ENCODE data around the gene AFAP1.

AFAP1 gene

DNA sequence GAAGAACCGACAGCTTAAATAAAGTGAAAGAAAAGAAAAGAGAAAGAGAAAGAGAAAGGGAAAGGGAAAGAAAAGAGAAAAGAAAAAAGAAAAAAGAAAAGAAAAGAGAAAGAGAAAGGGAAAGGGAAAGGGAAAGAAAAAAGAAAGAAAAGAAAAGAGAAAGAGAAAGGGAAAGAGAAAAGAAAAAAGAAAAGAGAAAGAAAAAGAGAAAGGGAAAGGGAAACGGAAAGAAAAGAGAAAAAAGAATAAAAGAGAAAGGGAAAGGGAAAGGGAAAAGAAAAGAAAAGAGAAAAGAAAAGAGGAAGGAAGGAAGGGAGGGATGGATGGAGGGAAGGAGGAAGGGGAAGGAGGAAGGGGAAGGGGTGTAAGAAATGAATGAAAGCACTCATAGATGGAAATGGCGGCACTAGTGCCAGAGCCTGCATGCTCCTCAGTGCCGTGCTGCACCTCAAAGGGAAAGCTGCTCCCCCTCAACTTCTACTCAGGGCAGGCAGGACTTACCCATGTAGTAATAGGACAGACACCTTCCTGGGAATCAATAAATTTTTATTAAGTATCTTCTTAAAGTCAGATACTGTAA lies 70.7 kb downstream of the AFAP1 start:
- TF ChIP-seq, protein P1, sequence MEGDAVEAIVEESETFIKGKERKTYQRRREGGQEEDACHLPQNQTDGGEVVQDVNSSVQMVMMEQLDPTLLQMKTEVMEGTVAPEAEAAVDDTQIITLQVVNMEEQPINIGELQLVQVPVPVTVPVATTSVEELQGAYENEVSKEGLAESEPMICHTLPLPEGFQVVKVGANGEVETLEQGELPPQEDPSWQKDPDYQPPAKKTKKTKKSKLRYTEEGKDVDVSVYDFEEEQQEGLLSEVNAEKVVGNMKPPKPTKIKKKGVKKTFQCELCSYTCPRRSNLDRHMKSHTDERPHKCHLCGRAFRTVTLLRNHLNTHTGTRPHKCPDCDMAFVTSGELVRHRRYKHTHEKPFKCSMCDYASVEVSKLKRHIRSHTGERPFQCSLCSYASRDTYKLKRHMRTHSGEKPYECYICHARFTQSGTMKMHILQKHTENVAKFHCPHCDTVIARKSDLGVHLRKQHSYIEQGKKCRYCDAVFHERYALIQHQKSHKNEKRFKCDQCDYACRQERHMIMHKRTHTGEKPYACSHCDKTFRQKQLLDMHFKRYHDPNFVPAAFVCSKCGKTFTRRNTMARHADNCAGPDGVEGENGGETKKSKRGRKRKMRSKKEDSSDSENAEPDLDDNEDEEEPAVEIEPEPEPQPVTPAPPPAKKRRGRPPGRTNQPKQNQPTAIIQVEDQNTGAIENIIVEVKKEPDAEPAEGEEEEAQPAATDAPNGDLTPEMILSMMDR (IDR thresholded peaks at IDR 0.05; ENCODE audit: low read depth, low read length): no peak
- no peak for DNase-seq (ENCODE audit: low read depth, low spot score)
- H3K4me3 ChIP-seq (ENCODE audit: low read depth, low read length): no peak overlapping the region
- in situ Hi-C loops (cut with HindIII; ENCODE audit: low sequenced_read_pairs): no loop called here

DNA sequence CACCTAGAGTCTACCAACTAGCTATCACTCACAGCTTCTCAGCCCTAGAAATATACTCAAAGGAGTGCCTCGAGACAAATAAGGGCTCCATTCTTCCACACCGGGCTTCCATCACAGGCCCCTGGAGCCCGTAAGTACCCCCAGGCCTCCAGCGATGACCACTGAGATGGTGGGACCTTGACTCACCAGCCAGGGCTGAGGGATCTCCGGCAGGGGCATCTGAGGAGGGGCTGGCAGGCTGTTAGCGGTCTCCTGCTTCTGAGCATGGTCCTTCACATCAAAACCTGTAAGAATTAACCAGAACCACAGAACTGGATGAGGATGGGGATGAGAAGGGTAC lies 71.3 kb downstream of the AFAP1 start:
- in situ Hi-C loops (cut with HindIII; ENCODE audit: low sequenced_read_pairs): no loop called here
- no peak overlapping the region for H3K4me3 ChIP-seq (ENCODE audit: low read depth, low read length)
- no peak for DNase-seq (ENCODE audit: low read depth, low spot score)
- TF ChIP-seq, protein P1 (IDR thresholded peaks at IDR 0.05; ENCODE audit: low read depth, low read length): no peak

GRCh38 chr4:7867701-7868435 lies 71.8 kb downstream of the AFAP1 start:
- TF ChIP-seq, protein P1 (IDR thresholded peaks at IDR 0.05; ENCODE audit: low read depth, low read length): no peak
- in situ Hi-C loops (cut with HindIII; ENCODE audit: low sequenced_read_pairs): no loop called here
- no peak overlapping the region for H3K4me3 ChIP-seq (ENCODE audit: low read depth, low read length)
- no peak for DNase-seq (ENCODE audit: low read depth, low spot score)

- TF ChIP-seq, protein P1 (IDR thresholded peaks at IDR 0.05; ENCODE audit: low read depth, low read length): no peak
- H3K4me3 ChIP-seq (ENCODE audit: low read depth, low read length): no peak overlapping the region
- DNase-seq (ENCODE audit: low read depth, low spot score): no peak
- in situ Hi-C loops (cut with HindIII; ENCODE audit: low sequenced_read_pairs): no loop called here
These were observed 72.5 kb downstream of the AFAP1 start for GRCh38 chr4:7867191-7867590.

DNA sequence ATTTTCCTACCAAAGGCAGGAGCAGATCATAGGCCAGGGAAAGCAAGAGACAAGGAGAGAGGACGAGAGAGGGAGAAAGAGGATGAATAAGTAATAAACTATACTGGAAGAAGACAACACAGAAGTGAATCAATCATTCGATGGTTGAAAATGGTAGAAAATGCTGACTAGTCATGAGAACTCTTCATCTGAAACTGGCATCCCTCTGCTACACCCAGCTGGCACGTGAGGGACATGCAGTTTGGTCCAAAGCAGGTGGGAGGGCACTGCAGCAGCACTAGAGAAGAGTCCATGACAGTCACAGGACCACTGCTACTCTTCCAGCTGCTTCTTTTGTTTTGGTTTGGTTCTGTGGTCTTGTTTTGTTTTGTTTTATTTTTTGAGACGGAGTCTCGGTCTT lies 74.1 kb downstream of the AFAP1 start:
- DNase-seq (ENCODE audit: low read depth, low spot score): no peak
- in situ Hi-C loops (cut with HindIII; ENCODE audit: low sequenced_read_pairs): no loop called here
- H3K4me3 ChIP-seq (ENCODE audit: low read depth, low read length): no peak overlapping the region
- TF ChIP-seq, protein P1 (IDR thresholded peaks at IDR 0.05; ENCODE audit: low read depth, low read length): no peak

DNA sequence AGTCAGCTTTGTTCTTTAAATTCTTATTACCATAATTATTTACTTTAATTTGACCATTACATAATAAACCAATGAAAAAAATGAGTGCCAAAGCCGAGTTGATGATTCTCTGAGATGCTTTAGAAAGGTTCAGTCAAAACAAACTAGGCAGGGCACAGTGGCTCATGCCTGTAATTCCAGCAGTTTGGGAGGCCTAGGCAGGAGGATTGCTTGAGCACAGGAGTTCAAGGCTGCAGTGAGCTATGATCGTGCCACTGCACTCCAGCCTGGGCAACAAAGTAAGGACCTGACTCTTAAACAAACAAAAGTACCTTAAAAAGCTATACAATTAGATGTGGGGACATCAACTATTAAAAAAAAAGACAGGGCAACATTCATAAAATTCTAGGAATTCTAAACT lies 75.0 kb downstream of the AFAP1 start:
- in situ Hi-C loops (cut with HindIII; ENCODE audit: low sequenced_read_pairs): no loop called here
- TF ChIP-seq, protein P1 (IDR thresholded peaks at IDR 0.05; ENCODE audit: low read depth, low read length): no peak
- no peak for DNase-seq (ENCODE audit: low read depth, low spot score)
- H3K4me3 ChIP-seq (ENCODE audit: low read depth, low read length): no peak overlapping the region

All from astrocyte of the spinal cord (primary cell).